Endothelial cell of umbilical vein (primary cell): ENCODE measurements around the gene TGM6. TPM values are rescaled to one million over a fixed set of nuclear protein-coding genes. Genes with fewer than 3 reads are reported as not detected.

Experiments
- BruUV-seq: library from RNA; stranded (reverse); fragments of 400-500 nt; replicated peaks from 2 replicates; lab custom pipeline; 2021; lab: Mats Ljungman, UMichigan
- CTCF ChIA-PET: fragments of 300-600, 350-600 bp; sonication (Branson Sonifier 250); formaldehyde crosslinking; loops from one replicate; lab custom pipeline; 2021; ENCODE audit warnings: antibody characterized with exemption, inconsistent platforms; lab: Charles Lee
- POLR2A ChIA-PET: fragments of 300-600, 350-600 bp; sonication (Branson Sonifier 250); formaldehyde crosslinking; loops from one replicate; lab custom pipeline; 2021; ENCODE audit warnings: antibody characterized with exemption, inconsistent platforms; lab: Charles Lee
- DNase-seq: peaks from one replicate; pipeline ENCODE4 v3.0.0-alpha.2; 2011; ENCODE audit warnings: low read depth, low spot score
- FAIRE-seq: peaks from 2 replicates; lab custom pipeline; 2011; peaks lifted over from hg19 to GRCh38; lab: Jason Lieb, UNC
- H2AFZ ChIP-seq: 2 replicates; pipeline ENCODE4 v1.6.0; 2012; ENCODE audit warnings: low read depth, low read length, control low read depth, inconsistent platforms
- H3K27ac ChIP-seq: 2 replicates; pipeline ENCODE4 v1.5.1; 2011; ENCODE audit warnings: low read depth, mild to moderate bottlenecking, control low read depth, low read length, moderate library complexity; ENCODE audit not compliant: insufficient read depth
- H3K27me3 ChIP-seq, 2 experiments: 2 replicates each; pipeline versions ENCODE4 v1.6.0 to v1.6.1; 2011; ENCODE audit warnings: low read length in 2 of 2, mixed read lengths in 1 of 2; ENCODE audit not compliant: control insufficient read depth in 2 of 2, insufficient read depth in 2 of 2
- H3K36me3 ChIP-seq, 2 experiments: 2 replicates in 1 of 2; 3 replicates in 1 of 2; pipeline ENCODE4 v1.5.1; 2011; ENCODE audit warnings: low read length in 2 of 2, mild to moderate bottlenecking in 1 of 2, moderate library complexity in 1 of 2; ENCODE audit not compliant: control insufficient read depth in 2 of 2, insufficient read depth in 2 of 2; ENCODE audit errors: extremely low read depth in 1 of 2
- H3K4me1 ChIP-seq: 3 replicates; pipeline ENCODE4 v1.5.1; 2011; ENCODE audit warnings: mild to moderate bottlenecking, low read length; ENCODE audit not compliant: control insufficient read depth, insufficient read depth; ENCODE audit errors: extremely low read depth
- H3K4me2 ChIP-seq: 2 replicates; pipeline ENCODE4 v1.6.1; 2011; ENCODE audit warnings: low read length, control low read depth, mixed read lengths; ENCODE audit not compliant: insufficient read depth
- H3K4me3 ChIP-seq, 3 experiments: fragments of 200-600 bp in 1 of 3; sonication (generic), shearing (Covaris generic) in 1 of 3; replicated peaks in 1 of 3; 2 replicates each; pipeline ENCODE4 v1.5.1; 2011 to 2016; ENCODE audit warnings: control low read depth in 3 of 3, low read length in 3 of 3, mild to moderate bottlenecking in 2 of 3, inconsistent platforms in 1 of 3, low read depth in 1 of 3, moderate library complexity in 1 of 3; ENCODE audit not compliant: insufficient read depth in 1 of 3
- H3K79me2 ChIP-seq: 2 replicates; pipeline ENCODE4 v1.6.0; 2012; ENCODE audit warnings: low read length, inconsistent platforms; ENCODE audit not compliant: control insufficient read depth, insufficient read depth
- H3K9ac ChIP-seq: replicated peaks from 2 replicates; pipeline ENCODE3; 2011; ENCODE audit warnings: low read length, control low read depth; ENCODE audit not compliant: insufficient read depth; ENCODE audit errors: extremely low read depth
- H3K9me1 ChIP-seq: replicated peaks from 3 replicates; pipeline ENCODE4 v1.6.0; 2011; ENCODE audit warnings: mild to moderate bottlenecking, low read length; ENCODE audit not compliant: control insufficient read depth, insufficient read depth; ENCODE audit errors: extremely low read depth
- H3K9me3 ChIP-seq: replicated peaks from 2 replicates; pipeline ENCODE4 v1.5.1; 2012; ENCODE audit warnings: low read length, inconsistent platforms; ENCODE audit not compliant: control insufficient read depth, insufficient read depth
- H4K20me1 ChIP-seq: replicated peaks from 2 replicates; pipeline ENCODE3; 2011; ENCODE audit warnings: mild to moderate bottlenecking, low read length; ENCODE audit not compliant: control insufficient read depth, insufficient read depth; ENCODE audit errors: extremely low read depth
- CTCF ChIP-seq, 2 donors: IDR thresholded peaks; 1 replicate in 1 of 2; 2 replicates in 1 of 2; pipeline ENCODE4 v1.5.1; 2011; ENCODE audit warnings: low read length in 2 of 2, mild to moderate bottlenecking in 2 of 2, moderate library complexity in 2 of 2, control low read depth in 1 of 2, inconsistent platforms in 1 of 2, low read depth in 1 of 2; ENCODE audit not compliant: insufficient read depth in 1 of 2; ENCODE audit errors: extremely low read depth in 1 of 2
- EZH2 ChIP-seq: IDR thresholded peaks from 2 replicates; pipeline ENCODE4 v1.6.1; 2012; ENCODE audit warnings: borderline replicate concordance, low read depth, mild to moderate bottlenecking, moderate library complexity, low read length, inconsistent platforms; ENCODE audit not compliant: severe bottlenecking
- FOS ChIP-seq: IDR thresholded peaks from 2 replicates; pipeline ENCODE4 v1.6.1; 2011; ENCODE audit warnings: mild to moderate bottlenecking, low read length, moderate library complexity, borderline replicate concordance; ENCODE audit not compliant: insufficient read depth
- GATA2 ChIP-seq: IDR thresholded peaks from 2 replicates; pipeline ENCODE4 v1.7.0; 2011; ENCODE audit warnings: low read depth, mild to moderate bottlenecking, moderate library complexity, mixed read lengths, low read length; ENCODE audit not compliant: insufficient read length, insufficient read depth
- JUN ChIP-seq: IDR thresholded peaks from 2 replicates; pipeline ENCODE4 v1.6.1; 2011; ENCODE audit warnings: borderline replicate concordance, low read depth; ENCODE audit not compliant: insufficient read length, insufficient read depth
- MYC ChIP-seq: IDR thresholded peaks from one replicate; pipeline ENCODE4 v1.6.1; 2011; ENCODE audit warnings: mild to moderate bottlenecking, low read depth, low read length
- POLR2A ChIP-seq: IDR thresholded peaks from 2 replicates; pipeline ENCODE4 v1.6.1; 2012; ENCODE audit warnings: low read depth, mild to moderate bottlenecking, control low read depth, low read length
- dilution Hi-C: fragments of 300-500 bp; cut with MboI; formaldehyde crosslinking; loops from one replicate; pipeline ENCODE4 v1.15.0; 2019; ENCODE audit warnings: low sequenced_read_pairs; ENCODE audit not compliant: extremely low pct_ligation_motif_present
- intact Hi-C: fragments of 100-400 bp; cut with micrococcal nuclease; formaldehyde crosslinking; loops from one replicate; pipeline ENCODE4 v1.10.0; 2022
- polyA plus RNA-seq, 4 experiments: library from polyadenylated mRNA; depleted of rRNA in 3 of 4; stranded (reverse) in 3 of 4; unstranded in 1 of 4; fragments of >200 nt; gene quantifications; 2 replicates each; pipeline versions ENCODE4 v1.2.1 to v1.2.3, GENCODE V29; 2011 to 2012; ENCODE audit warnings: missing spikeins in 1 of 4
- total RNA-seq: library from RNA; stranded (reverse); gene quantifications from 2 replicates; pipeline ENCODE4 v1.2.3, GENCODE V29; 2021

The TGM6 gene
- total and polyA plus RNA-seq, 2 donors (not counting 3 experiments of a cell fraction or from before 2014, with no cell fraction given): not detected

- intact Hi-C loops (no loop called here), dilution Hi-C loops (no loop called here)
- no TSS peak for BruUV-seq
- no peaks in the 10 kb centered on the region for H3K9me3 ChIP-seq
- no peaks in the 10 kb centered on the region for H3K9me1 ChIP-seq
- H2AFZ ChIP-seq: no peak overlapping the region
- ChIA-PET POLR2A (interaction anchor here (0.6 kb wide), 1 partner anchor 267 kb away, joined by 4 read pairs; no protein-coding TSS in a partner anchor), CTCF (interaction anchor here (1.2 kb wide), 1 partner anchor 67 kb away, joined by 3 read pairs; no protein-coding TSS in a partner anchor)
- no peak overlapping the region for H3K4me3 ChIP-seq
- TF ChIP-seq POLR2A: no peak
- no peak for TF ChIP-seq JUN
- TF ChIP-seq CTCF (IDR thresholded peaks at IDR 0.05; ENCODE audit: extremely low read depth in 1 of 2, insufficient read depth in 1 of 2, low read depth in 1 of 2, low read length in 2 of 2): no peak
- TF ChIP-seq MYC: no peak
- TF ChIP-seq GATA2: no peak
- no peak for TF ChIP-seq FOS
- TF ChIP-seq EZH2: no peak
- H4K20me1 ChIP-seq: no peaks in the 10 kb centered on the region
- H3K36me3 ChIP-seq: no peaks in the 10 kb centered on the region
- no peaks in the 10 kb centered on the region for H3K27me3 ChIP-seq
- no peak overlapping the region for H3K9ac ChIP-seq
- no peak overlapping the region for H3K4me2 ChIP-seq
- no peaks in the 10 kb centered on the region for H3K4me1 ChIP-seq
- DNase-seq (no peak), FAIRE-seq (no peak)
- H3K27ac ChIP-seq: no peak overlapping the region
- H3K79me2 ChIP-seq: no peaks in the 10 kb centered on the region
Observed at GRCh38 chr20:2385026-2385425, 4.3 kb downstream of the TGM6 start.
